IgD-negative memory B cell (primary cell): Measurements from ENCODE around the gene CALM3. TPM values are rescaled to one million over a fixed set of nuclear protein-coding genes. Genes with fewer than 3 reads are reported as not detected.

Experiments used
- H3K27ac Mint-ChIP-seq, 3 donors: one replicate each; pipeline ENCODE4 v1.8.0; 2020 to 2022; ENCODE audit warnings: mild to moderate bottlenecking in 3 of 3, mixed read lengths in 3 of 3, moderate library complexity in 1 of 3
- H3K27me3 Mint-ChIP-seq: one replicate; pipeline ENCODE4 v1.8.0; 2021; ENCODE audit warnings: mixed read lengths
- H3K36me3 Mint-ChIP-seq: one replicate; pipeline ENCODE4 v1.8.0; 2020; ENCODE audit warnings: mild to moderate bottlenecking, mixed read lengths
- H3K4me1 Mint-ChIP-seq, 3 donors: one replicate each; pipeline ENCODE4 v1.8.0; 2020 to 2022; ENCODE audit warnings: mixed read lengths in 3 of 3, mild to moderate bottlenecking in 1 of 3
- H3K4me3 Mint-ChIP-seq, 4 donors: one replicate each; pipeline ENCODE4 v1.8.0; 2020 to 2022; ENCODE audit warnings: mild to moderate bottlenecking in 4 of 4, mixed read lengths in 4 of 4, moderate library complexity in 3 of 4
- H3K9me3 Mint-ChIP-seq, 3 donors: one replicate each; pipeline ENCODE4 v1.8.0; 2020 to 2021; ENCODE audit warnings: mixed read lengths in 3 of 3, mild to moderate bottlenecking in 1 of 3
- polyA plus RNA-seq: library from polyadenylated mRNA; unstranded; fragments of 300-500 nt; fragmentation: Illumina TruSeq; gene quantifications from one replicate; pipeline ENCODE4 v1.2.3, GENCODE V29; 2021

The CALM3 gene
- polyA plus RNA-seq, 1 donor from 2014 or later, result 81.2 TPM

DNA sequence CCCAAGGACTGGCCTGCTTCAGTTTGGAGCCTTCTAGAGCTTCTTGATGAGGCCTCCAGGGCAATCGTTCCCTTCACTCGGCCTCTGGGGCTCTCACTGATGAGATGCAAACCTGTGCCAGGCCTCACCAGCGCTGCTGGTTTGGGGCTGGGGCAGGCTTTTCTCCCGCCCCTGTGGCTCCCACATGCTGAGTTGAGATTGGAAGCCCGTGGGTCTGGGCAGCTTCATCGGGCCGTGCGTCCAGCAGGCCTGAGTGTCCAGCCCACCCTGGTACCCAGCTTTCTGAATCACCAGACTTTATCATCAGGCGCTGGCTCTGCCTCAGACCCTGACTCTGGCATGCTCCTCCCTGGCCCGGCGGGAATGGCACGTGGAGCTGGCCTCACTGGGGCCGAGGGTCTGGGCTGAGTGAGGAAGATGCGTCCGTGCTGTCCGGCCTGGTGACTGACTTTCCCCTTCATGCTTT lies 4.3 kb downstream of the CALM3 start:
- Mint-ChIP-seq H3K36me3 (peaks cover 7% of the 10 kb centered on the region), H3K27me3 (no peaks in the 10 kb centered on the region), H3K9me3 (no peaks in the 10 kb centered on the region), H3K4me1 (peaks cover 10 to 22% (median 14%) of the 10 kb centered on the region in 3 donors), H3K4me3 (peak overlapping the region in 2 of 4 donors; percentile 45 to 74), H3K27ac (peak overlapping the region in 1 of 3 donors; percentile 46)

DNA sequence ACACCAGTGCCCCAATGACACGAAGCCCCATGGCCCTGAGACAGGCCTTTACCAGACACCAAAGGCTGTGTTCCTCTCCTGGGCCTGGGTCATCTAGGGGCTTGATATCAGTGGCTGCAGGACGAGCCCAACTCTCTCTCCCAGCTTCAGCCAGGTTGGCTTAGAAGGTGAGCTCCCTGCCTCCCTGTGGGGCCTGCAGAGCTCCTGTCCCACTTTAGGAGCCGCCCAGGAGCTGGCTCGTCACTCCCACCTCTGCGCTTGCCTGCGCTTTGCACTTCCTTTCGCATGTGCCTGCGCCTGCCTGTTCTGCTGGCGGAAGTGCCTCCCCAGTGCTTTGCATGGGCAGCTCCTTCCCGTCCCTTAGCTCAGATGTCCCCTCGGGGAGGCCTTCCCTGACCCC lies 4.9 kb downstream of the CALM3 start:
- H3K36me3 Mint-ChIP-seq, result peaks cover 7% of the 10 kb centered on the region
- H3K27ac Mint-ChIP-seq, result peak overlapping the region in 2 of 3 donors; percentile 41 to 46
- H3K4me3 Mint-ChIP-seq, result peak overlapping the region in 2 of 4 donors; percentile 45 to 74
- no peaks in the 10 kb centered on the region for H3K27me3 Mint-ChIP-seq
- peaks cover 16 to 27% (median 19%) of the 10 kb centered on the region in 3 donors for H3K4me1 Mint-ChIP-seq
- H3K9me3 Mint-ChIP-seq, result no peaks in the 10 kb centered on the region

DNA sequence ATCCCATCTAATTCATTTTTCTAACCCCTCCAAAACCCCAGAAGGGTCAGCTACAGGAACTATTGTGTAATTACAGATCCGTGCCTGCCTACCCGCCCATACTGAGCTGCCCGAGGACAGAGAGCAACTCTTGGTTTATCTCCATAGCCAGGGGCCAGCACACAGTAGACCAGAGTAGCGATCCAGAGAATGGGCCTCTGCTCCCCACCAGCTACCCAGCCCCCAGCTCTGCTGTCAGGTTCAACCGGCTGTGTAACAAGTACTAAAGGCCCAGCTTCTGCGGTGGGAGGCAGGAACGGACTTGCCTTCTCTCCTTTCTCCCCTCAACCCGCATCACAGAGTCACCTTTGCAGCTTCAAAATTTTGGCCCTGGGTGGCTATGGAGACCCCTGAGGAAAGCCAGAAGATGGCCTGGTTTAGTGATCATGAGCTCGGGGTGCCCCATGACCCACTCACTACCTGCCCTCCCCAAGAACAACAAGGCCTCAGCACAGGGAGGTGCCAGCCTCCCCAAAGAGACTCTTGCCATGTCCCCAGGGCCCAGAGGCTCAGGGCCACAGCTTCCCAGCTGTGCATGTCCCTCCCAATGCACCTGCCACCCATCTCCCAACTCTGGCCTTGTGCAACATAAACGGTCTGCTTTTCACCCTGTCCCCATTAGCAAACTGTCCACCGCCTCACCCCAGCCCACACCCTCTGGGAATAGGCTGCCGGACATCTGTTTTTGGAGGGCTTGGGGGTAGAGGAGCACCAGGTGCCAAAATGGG lies 5.7 kb downstream of the CALM3 start:
- peak overlapping the region in 1 of 4 donors; percentile 46 for H3K4me3 Mint-ChIP-seq
- peaks cover 25 to 33% (median 27%) of the 10 kb centered on the region in 3 donors for H3K4me1 Mint-ChIP-seq
- peaks cover 7% of the 10 kb centered on the region for H3K36me3 Mint-ChIP-seq
- H3K9me3 Mint-ChIP-seq, result no peaks in the 10 kb centered on the region
- H3K27me3 Mint-ChIP-seq, result peaks cover 2% of the 10 kb centered on the region
- peak overlapping the region in 2 of 3 donors; percentile 41 to 46 for H3K27ac Mint-ChIP-seq

DNA sequence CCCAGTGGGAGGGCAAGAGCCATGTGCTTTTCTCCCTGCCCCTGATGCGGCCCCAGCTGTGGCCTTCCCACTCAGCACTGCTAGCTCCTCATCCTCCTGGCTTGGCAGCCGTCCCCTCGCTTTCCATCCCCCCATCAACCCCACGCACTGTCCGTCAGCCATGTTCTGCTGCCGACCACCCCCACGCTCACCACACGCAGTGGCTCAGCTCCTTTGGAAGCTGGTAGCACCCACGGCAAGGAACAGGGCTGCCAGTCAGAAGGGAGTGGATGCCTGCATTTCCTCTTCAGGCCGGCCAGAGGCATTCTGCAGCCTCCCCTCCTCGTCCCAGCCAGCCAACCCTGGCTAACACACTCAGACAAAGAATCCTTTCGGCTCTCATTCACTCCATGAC lies 6.3 kb downstream of the CALM3 start:
- Mint-ChIP-seq H3K36me3 (peaks cover 7% of the 10 kb centered on the region), H3K4me1 (peaks cover 28 to 34% (median 33%) of the 10 kb centered on the region in 3 donors), H3K27ac (peak overlapping the region in 1 of 3 donors; percentile 46), H3K4me3 (no peak overlapping the region), H3K9me3 (no peaks in the 10 kb centered on the region), H3K27me3 (peaks cover 2% of the 10 kb centered on the region)

DNA sequence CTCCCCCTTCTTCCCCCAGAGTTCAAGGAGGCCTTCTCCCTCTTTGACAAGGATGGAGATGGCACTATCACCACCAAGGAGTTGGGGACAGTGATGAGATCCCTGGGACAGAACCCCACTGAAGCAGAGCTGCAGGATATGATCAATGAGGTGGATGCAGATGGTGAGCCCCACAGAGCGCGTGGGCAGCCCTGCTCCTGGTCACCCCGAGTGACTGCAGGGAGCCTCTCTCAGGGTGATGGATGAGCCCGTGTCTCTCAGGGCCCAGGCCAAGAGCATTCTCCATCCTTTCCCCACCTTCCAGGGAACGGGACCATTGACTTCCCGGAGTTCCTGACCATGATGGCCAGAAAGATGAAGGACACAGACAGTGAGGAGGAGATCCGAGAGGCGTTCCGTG lies 7.0 kb downstream of the CALM3 start:
- Mint-ChIP-seq H3K4me1 (peaks cover 27 to 32% (median 32%) of the 10 kb centered on the region in 3 donors), H3K27me3 (peaks cover 2% of the 10 kb centered on the region), H3K4me3 (no peak overlapping the region), H3K9me3 (no peaks in the 10 kb centered on the region), H3K27ac (peak overlapping the region in 2 of 3 donors; percentile 27 to 39), H3K36me3 (peaks cover 7% of the 10 kb centered on the region)

DNA sequence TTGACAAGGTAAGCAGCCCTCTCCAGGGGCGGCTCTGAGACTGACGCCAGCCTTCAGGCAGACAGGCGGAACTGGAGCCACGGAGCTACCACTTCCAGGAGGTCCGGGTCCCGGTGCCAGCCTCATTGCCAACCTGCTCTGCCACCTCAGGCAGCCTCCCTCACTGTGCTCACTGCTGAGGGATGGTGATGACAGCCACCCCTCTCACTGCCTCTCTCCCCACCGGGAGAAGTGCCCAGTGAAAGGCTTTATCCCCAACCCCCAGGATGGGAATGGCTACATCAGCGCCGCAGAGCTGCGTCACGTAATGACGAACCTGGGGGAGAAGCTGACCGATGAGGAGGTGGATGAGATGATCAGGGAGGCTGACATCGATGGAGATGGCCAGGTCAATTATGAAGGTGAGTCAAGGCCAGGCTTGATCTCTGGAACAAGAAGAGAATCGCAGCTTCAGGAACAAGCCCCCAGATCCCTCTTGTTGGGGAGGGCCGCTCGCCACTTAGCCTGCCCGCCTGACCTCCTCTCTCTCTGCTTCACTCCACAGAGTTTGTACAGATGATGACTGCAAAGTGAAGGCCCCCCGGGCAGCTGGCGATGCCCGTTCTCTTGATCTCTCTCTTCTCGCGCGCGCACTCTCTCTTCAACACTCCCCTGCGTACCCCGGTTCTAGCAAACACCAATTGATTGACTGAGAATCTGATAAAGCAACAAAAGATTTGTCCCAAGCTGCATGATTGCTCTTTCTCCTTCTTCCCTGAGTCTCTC lies 7.6 kb downstream of the CALM3 start:
- H3K36me3 Mint-ChIP-seq, result peaks cover 7% of the 10 kb centered on the region
- peak overlapping the region in 2 of 4 donors; percentile 40 to 55 for H3K4me3 Mint-ChIP-seq
- H3K4me1 Mint-ChIP-seq, result peaks cover 24 to 28% (median 27%) of the 10 kb centered on the region in 3 donors
- H3K27ac Mint-ChIP-seq, result peak overlapping the region in 1 of 3 donors; percentile 19
- H3K9me3 Mint-ChIP-seq, result no peaks in the 10 kb centered on the region
- peaks cover 2% of the 10 kb centered on the region for H3K27me3 Mint-ChIP-seq

DNA sequence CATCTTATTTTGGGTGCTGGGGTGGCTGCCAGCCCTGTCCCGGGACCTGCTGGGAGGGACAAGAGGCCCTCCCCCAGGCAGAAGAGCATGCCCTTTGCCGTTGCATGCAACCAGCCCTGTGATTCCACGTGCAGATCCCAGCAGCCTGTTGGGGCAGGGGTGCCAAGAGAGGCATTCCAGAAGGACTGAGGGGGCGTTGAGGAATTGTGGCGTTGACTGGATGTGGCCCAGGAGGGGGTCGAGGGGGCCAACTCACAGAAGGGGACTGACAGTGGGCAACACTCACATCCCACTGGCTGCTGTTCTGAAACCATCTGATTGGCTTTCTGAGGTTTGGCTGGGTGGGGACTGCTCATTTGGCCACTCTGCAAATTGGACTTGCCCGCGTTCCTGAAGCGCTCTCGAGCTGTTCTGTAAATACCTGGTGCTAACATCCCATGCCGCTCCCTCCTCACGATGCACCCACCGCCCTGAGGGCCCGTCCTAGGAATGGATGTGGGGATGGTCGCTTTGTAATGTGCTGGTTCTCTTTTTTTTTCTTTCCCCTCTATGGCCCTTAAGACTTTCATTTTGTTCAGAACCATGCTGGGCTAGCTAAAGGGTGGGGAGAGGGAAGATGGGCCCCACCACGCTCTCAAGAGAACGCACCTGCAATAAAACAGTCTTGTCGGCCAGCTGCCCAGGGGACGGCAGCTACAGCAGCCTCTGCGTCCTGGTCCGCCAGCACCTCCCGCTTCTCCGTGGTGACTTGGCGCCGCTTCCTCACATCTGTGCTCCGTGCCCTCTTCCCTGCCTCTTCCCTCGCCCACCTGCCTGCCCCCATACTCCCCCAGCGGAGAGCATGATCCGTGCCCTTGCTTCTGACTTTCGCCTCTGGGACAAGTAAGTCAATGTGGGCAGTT lies 8.6 kb downstream of the CALM3 start:
- Mint-ChIP-seq H3K27me3 (peaks cover 2% of the 10 kb centered on the region), H3K4me3 (peak overlapping the region in 2 of 4 donors; percentile 3 to 40), H3K4me1 (peaks cover 27 to 35% (median 32%) of the 10 kb centered on the region in 3 donors), H3K36me3 (peaks cover 7% of the 10 kb centered on the region), H3K27ac (peak overlapping the region in 2 of 3 donors; percentile 19 to 41), H3K9me3 (no peaks in the 10 kb centered on the region)

DNA sequence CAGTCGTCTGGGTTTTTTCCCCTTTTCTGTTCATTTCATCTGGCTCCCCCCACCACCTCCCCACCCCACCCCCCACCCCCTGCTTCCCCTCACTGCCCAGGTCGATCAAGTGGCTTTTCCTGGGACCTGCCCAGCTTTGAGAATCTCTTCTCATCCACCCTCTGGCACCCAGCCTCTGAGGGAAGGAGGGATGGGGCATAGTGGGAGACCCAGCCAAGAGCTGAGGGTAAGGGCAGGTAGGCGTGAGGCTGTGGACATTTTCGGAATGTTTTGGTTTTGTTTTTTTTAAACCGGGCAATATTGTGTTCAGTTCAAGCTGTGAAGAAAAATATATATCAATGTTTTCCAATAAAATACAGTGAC lies 9.3 kb downstream of the CALM3 start:
- no peak overlapping the region for H3K4me3 Mint-ChIP-seq

DNA sequence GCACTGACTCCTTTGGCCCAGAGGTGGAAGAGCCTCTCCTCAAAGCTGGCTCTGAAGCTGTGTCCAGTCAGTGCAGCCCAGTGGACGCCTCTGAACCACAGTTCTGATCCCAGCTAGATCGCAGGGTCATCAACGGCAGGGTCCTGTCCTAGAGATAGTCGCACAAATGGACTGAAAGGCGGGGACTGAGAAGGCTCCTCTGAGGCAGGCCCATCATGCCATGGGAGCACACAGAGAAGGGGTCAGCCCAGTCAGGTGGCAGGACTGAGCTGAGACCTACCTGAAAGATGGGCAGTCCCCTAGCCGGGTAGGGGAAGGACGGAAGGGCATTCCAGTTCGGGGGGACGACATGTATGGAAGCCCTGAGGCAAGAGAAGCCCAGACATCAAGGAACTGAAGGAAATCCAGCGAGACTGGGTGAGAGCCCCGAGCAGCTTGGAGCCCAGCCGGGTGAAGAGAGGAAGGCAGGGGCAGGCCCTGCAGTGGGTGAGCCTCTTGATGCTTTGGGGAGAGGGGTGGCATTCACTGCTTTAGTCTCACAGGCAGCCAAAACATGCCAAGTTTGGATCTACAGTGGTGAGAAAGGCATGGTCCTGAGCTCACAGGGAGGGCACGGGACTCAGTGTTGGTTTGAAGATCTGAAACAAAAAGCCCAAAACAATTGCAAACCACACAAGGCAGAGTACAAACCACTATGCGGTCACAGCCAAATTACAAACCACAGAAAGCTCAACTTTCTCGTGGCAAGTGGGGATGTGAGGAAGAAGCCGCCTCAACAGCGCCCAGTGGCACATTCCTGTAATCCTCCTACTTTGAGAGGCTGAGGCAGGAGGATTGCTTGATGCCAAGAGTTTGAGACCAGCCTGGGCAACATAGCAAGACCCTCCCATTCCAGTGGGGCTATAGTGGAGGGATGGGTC lies 10.0 kb downstream of the CALM3 start:
- H3K27ac Mint-ChIP-seq, result peak overlapping the region; percentile 26 to 44 (median 38)
- H3K36me3 Mint-ChIP-seq, result peaks cover 4% of the 10 kb centered on the region
- no peaks in the 10 kb centered on the region for H3K9me3 Mint-ChIP-seq
- peaks cover 2% of the 10 kb centered on the region for H3K27me3 Mint-ChIP-seq
- H3K4me3 Mint-ChIP-seq, result peak overlapping the region in 2 of 4 donors; percentile 65 to 69
- peaks cover 27 to 35% (median 29%) of the 10 kb centered on the region in 3 donors for H3K4me1 Mint-ChIP-seq

More for the DNA sequence above, 9.3 kb downstream of the CALM3 start:
- peaks cover 2% of the 10 kb centered on the region for H3K27me3 Mint-ChIP-seq
- peaks cover 7% of the 10 kb centered on the region for H3K36me3 Mint-ChIP-seq
- peaks cover 27 to 35% (median 32%) of the 10 kb centered on the region in 3 donors for H3K4me1 Mint-ChIP-seq
- H3K9me3 Mint-ChIP-seq, result no peaks in the 10 kb centered on the region
- H3K27ac Mint-ChIP-seq, result no peak overlapping the region

DNA sequence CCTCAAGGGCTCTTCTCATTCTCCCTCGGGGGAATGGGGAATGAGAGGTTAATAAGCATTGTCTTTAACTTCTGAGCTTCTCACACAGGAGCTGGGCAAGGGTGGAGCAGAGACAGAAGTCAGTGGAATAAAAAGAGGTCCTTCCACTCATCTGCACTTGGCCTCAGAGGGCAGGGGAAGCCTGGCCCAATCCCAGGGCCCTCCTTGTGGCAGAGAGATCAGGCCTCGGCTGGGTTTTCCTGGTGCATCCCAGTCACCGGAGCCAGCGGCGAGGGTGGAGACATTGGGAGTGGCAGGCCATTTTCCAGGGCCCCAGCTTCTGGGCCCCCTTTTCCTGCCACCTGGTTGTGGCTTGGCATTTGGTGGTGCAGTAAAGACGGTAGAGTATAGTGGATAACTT lies 10.6 kb downstream of the CALM3 start:
- H3K9me3 Mint-ChIP-seq, result no peaks in the 10 kb centered on the region
- H3K27me3 Mint-ChIP-seq, result peaks cover 4% of the 10 kb centered on the region
- H3K4me3 Mint-ChIP-seq, result peak overlapping the region in 2 of 4 donors; percentile 65 to 69
- peak overlapping the region; percentile 38 to 83 (median 44) for H3K27ac Mint-ChIP-seq
- peaks cover 4% of the 10 kb centered on the region for H3K36me3 Mint-ChIP-seq
- peaks cover 30 to 39% (median 32%) of the 10 kb centered on the region in 3 donors for H3K4me1 Mint-ChIP-seq

DNA sequence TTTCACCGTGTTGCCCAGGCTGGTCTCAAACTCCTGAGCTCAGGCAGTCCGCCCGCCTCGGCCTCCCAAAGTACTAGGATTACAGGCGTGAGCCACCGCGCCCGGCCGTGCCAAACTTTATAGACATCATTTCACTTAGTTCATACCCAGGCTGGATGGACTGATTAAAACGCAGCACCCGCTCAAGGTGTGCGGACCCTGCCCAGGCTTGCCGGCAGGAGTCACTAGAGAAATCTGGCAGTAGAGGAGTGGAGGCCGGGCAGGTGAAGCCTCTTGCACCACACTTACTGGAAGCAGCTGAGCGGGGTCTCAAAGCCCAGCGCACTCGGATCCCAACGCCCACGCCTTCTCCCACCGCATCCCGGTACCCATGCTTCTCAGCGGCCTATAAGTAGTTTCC lies 12.4 kb downstream of the CALM3 start:
- Mint-ChIP-seq H3K27me3 (peaks cover 4% of the 10 kb centered on the region), H3K4me3 (no peak overlapping the region), H3K9me3 (no peaks in the 10 kb centered on the region), H3K27ac (peak overlapping the region in 1 of 3 donors; percentile 96), H3K36me3 (no peaks in the 10 kb centered on the region), H3K4me1 (peaks cover 35 to 42% (median 37%) of the 10 kb centered on the region in 3 donors)

DNA sequence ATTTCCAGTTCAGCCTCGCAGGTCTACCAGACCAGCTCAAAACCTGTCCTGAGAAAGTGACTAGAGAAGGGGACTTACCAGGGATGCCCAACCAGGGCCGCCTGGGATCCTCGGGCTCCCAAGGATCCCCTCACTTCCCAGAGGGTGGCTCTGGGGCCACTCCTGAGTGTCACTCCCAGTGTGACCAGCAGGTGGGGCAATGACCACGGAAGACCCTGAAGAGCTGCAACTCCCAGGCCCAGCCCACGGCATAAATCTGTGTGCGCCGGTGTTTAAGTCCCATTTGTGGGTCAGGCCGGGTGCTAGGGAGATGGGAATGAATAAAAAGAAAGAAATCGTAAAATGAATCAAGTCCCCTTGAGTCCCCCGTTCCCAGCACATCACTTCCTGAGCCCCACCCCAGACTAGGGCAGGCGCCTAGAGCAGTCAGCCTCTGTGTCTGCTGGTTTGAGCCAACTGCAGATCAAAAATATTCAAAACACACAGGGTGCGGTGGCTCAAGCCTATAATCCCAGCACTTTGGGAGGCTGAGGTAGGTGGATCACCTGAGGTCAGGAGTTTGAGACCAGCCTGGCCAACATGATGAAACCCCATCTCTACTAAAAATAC lies 13.1 kb downstream of the CALM3 start:
- Mint-ChIP-seq H3K4me1 (peaks cover 39 to 43% (median 42%) of the 10 kb centered on the region in 3 donors), H3K27me3 (peaks cover 4% of the 10 kb centered on the region), H3K9me3 (no peaks in the 10 kb centered on the region), H3K36me3 (no peaks in the 10 kb centered on the region), H3K4me3 (peak overlapping the region in 3 of 4 donors; percentile 38 to 80 (median 43)), H3K27ac (peak overlapping the region; percentile 73 to 96 (median 92))

DNA sequence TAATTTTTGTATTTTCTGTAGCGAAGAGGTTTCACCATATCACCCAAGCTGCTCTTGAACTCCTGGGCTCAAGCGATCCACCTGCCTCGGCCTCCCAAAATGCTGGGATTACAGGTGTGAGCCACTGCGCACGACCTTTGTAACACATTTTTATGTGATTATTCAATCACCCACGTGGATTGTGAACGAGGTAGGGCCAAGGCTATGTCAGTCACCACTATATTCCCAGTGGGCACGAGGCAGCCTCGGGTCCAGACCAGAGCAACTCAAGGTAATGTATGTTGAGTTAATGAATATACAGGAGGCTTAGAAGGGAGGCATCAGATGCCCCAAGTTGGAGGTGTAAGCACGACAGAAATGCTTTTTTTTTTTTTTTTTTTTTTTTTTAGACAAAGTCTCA lies 14.8 kb downstream of the CALM3 start:
- Mint-ChIP-seq H3K4me3 (peak overlapping the region in 2 of 4 donors; percentile 37 to 76), H3K4me1 (peaks cover 42 to 47% (median 46%) of the 10 kb centered on the region in 3 donors), H3K27ac (peak overlapping the region in 2 of 3 donors; percentile 81 to 99), H3K27me3 (peaks cover 4% of the 10 kb centered on the region), H3K36me3 (no peaks in the 10 kb centered on the region), H3K9me3 (no peaks in the 10 kb centered on the region)
